Panc1 (cell line): ENCODE results near the gene UBXN11. TPM values are rescaled to one million over a fixed set of nuclear protein-coding genes. Genes with fewer than 3 reads are reported as not detected.
"Not testable (repeated sequence)": the region's sequence is repeated elsewhere in the genome, so short reads cannot be mapped to it uniquely, and the experiment has no call there.

Experiments
- ATAC-seq: fragments of 200-7000 bp; cut with Tn5 transposase; 2 replicates; pipeline ENCODE4 v1.9.1; 2020; ENCODE audit warnings: mild to moderate bottlenecking, moderate library complexity
- BruUV-seq: library from RNA; stranded (reverse); fragments of 400-500 nt; replicated peaks from 2 replicates; lab custom pipeline; 2021; lab: Mats Ljungman, UMichigan
- CTCF ChIA-PET: fragments of 300-600 bp; sonication (Branson Sonifier 250); formaldehyde crosslinking; loops from one replicate; lab custom pipeline; 2022; ENCODE audit warnings: antibody characterized with exemption; lab: Charles Lee
- POLR2A ChIA-PET: fragments of 300-600 bp; sonication (Branson Sonifier 250); formaldehyde crosslinking; loops from one replicate; lab custom pipeline; 2022; ENCODE audit warnings: antibody characterized with exemption; lab: Charles Lee
- DNase-seq: peaks from one replicate; pipeline ENCODE4 v3.0.0-alpha.2; 2010; ENCODE audit warnings: low read depth, low spot score
- H3K27ac ChIP-seq: 2 replicates; pipeline ENCODE4 v1.5.1; 2011; ENCODE audit warnings: mild to moderate bottlenecking, low read length, inconsistent platforms
- H3K27me3 ChIP-seq: fragments of 200-500 bp; sonication (Bioruptor generic); 2 replicates; pipeline ENCODE4 v1.6.0; 2014; ENCODE audit warnings: low read length, inconsistent platforms; ENCODE audit not compliant: control insufficient read depth, insufficient read depth
- H3K36me3 ChIP-seq: fragments of 200-500 bp; sonication (Bioruptor generic); 2 replicates; pipeline ENCODE4 v1.5.1; 2014; ENCODE audit warnings: inconsistent platforms, mild to moderate bottlenecking, low read length, moderate library complexity; ENCODE audit not compliant: control insufficient read depth, insufficient read depth
- H3K4me1 ChIP-seq: 2 replicates; pipeline ENCODE4 v1.5.1; 2011; ENCODE audit warnings: inconsistent platforms, mild to moderate bottlenecking, low read length, moderate library complexity; ENCODE audit not compliant: control insufficient read depth, insufficient read depth
- H3K4me3 ChIP-seq, 2 experiments: 2 replicates each; pipeline ENCODE4 v1.5.1; 2011 to 2012; ENCODE audit warnings: low read depth in 2 of 2, low read length in 2 of 2, mild to moderate bottlenecking in 2 of 2, inconsistent platforms in 1 of 2, moderate library complexity in 1 of 2
- H3K9me3 ChIP-seq: fragments of 200-500 bp; sonication (Bioruptor generic); 2 replicates; pipeline ENCODE4 v1.5.1; 2014; ENCODE audit warnings: low read depth, mild to moderate bottlenecking, inconsistent platforms, low read length, moderate library complexity; ENCODE audit not compliant: control insufficient read depth, insufficient read depth
- POLR2AphosphoS5 ChIP-seq: IDR thresholded peaks from 2 replicates; pipeline ENCODE4 v1.6.1; 2012; ENCODE audit warnings: mild to moderate bottlenecking, low read depth, low read length, moderate library complexity
- SIN3A ChIP-seq: IDR thresholded peaks from 2 replicates; pipeline ENCODE4 v1.6.1; 2012; ENCODE audit warnings: low read depth, mild to moderate bottlenecking, low read length, moderate library complexity, borderline replicate concordance; ENCODE audit not compliant: insufficient read depth
- TCF7L2 ChIP-seq: IDR thresholded peaks from 2 replicates; pipeline ENCODE4 v1.6.1; 2011; ENCODE audit warnings: mild to moderate bottlenecking, low read depth, low read length, inconsistent platforms
- in situ Hi-C: cut with HindIII; loops from 2 replicates; pipeline ENCODE4 v1.10.0; 2016; ENCODE audit warnings: low sequenced_read_pairs, low pct_unique_long_range_greater_than_20kb
- intact Hi-C: fragments of 100-400 bp; cut with micrococcal nuclease; formaldehyde crosslinking; loops from one replicate; pipeline ENCODE4 v1.10.0; 2022; ENCODE audit not compliant: unreplicated experiment
- total RNA-seq: library from RNA; stranded (reverse); gene quantifications from one replicate; pipeline ENCODE4 v1.2.1, GENCODE V29; 2021; ENCODE audit not compliant: unreplicated experiment
- TF ChIP-seq, protein P1 (sequence below): fragments of 450-650 bp; IDR thresholded peaks from 2 replicates; pipeline ENCODE4 v1.5.1; 2017; ENCODE audit warnings: mild to moderate bottlenecking
- TF ChIP-seq, protein P2 (sequence below), 2 experiments: IDR thresholded peaks; 2 replicates each; pipeline ENCODE4 v1.6.1; 2011 to 2012; ENCODE audit warnings: low read depth in 2 of 2, control low read depth in 1 of 2, low read length in 1 of 2, mild to moderate bottlenecking in 1 of 2, moderate library complexity in 1 of 2; ENCODE audit not compliant: insufficient read depth in 1 of 2

The UBXN11 gene
- total RNA-seq, 1 experiment from 2014 or later, result 23.7 TPM

DNA sequence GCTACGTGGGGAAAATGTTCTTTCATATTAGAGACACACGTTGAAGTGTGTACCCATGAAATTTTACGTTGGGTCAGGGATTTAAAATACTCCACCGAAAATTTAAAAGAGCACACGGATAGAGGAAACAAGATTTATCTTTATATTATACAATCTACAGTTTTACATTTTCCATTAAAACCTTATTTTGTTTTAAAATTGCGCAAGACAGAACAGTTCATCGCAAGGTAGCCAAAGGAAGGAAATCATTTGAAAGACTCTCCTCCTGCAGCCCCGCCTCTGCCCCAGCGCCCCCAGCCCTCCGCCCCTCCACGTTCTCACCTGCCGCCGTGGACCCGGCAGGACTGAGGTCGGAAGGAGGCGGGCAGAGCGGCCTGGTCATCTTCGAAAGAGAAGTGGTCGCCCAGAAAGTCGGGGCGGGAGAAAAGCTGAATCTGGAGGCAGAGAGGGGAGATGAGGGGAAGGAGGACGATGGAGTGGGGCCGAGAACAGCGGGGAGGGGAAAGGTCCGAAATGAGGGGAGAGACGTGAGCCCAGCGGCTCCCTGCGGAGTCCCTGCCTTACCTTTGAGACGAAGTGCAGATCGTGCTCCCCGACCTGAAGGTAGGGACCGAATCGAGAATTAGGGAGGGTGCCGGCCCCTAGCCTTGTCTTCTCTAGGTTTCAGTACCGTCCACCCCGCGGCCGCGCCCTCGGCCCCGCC lies 29.5 kb upstream of the UBXN11 start:
- intact Hi-C loops, result no loop called here
- H3K4me1 ChIP-seq, result no peaks in the 10 kb centered on the region
- peak; percentile 49 for ATAC-seq
- POLR2A ChIA-PET, result no interaction called here
- TF ChIP-seq POLR2AphosphoS5, result no peak
- TF ChIP-seq, protein P1, sequence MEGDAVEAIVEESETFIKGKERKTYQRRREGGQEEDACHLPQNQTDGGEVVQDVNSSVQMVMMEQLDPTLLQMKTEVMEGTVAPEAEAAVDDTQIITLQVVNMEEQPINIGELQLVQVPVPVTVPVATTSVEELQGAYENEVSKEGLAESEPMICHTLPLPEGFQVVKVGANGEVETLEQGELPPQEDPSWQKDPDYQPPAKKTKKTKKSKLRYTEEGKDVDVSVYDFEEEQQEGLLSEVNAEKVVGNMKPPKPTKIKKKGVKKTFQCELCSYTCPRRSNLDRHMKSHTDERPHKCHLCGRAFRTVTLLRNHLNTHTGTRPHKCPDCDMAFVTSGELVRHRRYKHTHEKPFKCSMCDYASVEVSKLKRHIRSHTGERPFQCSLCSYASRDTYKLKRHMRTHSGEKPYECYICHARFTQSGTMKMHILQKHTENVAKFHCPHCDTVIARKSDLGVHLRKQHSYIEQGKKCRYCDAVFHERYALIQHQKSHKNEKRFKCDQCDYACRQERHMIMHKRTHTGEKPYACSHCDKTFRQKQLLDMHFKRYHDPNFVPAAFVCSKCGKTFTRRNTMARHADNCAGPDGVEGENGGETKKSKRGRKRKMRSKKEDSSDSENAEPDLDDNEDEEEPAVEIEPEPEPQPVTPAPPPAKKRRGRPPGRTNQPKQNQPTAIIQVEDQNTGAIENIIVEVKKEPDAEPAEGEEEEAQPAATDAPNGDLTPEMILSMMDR, result no peak
- no peak for TF ChIP-seq SIN3A
- TF ChIP-seq TCF7L2, result no peak
- TF ChIP-seq, protein P2, sequence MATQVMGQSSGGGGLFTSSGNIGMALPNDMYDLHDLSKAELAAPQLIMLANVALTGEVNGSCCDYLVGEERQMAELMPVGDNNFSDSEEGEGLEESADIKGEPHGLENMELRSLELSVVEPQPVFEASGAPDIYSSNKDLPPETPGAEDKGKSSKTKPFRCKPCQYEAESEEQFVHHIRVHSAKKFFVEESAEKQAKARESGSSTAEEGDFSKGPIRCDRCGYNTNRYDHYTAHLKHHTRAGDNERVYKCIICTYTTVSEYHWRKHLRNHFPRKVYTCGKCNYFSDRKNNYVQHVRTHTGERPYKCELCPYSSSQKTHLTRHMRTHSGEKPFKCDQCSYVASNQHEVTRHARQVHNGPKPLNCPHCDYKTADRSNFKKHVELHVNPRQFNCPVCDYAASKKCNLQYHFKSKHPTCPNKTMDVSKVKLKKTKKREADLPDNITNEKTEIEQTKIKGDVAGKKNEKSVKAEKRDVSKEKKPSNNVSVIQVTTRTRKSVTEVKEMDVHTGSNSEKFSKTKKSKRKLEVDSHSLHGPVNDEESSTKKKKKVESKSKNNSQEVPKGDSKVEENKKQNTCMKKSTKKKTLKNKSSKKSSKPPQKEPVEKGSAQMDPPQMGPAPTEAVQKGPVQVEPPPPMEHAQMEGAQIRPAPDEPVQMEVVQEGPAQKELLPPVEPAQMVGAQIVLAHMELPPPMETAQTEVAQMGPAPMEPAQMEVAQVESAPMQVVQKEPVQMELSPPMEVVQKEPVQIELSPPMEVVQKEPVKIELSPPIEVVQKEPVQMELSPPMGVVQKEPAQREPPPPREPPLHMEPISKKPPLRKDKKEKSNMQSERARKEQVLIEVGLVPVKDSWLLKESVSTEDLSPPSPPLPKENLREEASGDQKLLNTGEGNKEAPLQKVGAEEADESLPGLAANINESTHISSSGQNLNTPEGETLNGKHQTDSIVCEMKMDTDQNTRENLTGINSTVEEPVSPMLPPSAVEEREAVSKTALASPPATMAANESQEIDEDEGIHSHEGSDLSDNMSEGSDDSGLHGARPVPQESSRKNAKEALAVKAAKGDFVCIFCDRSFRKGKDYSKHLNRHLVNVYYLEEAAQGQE (IDR thresholded peaks at IDR 0.05; ENCODE audit: insufficient read depth in 1 of 2, low read depth in 2 of 2, low read length in 1 of 2), result no peak
- BruUV-seq, result no TSS peak
- DNase-seq, result no peak
- in situ Hi-C loops, result no loop called here
- peak overlapping the region; percentile 55 to 73 for H3K4me3 ChIP-seq
- H3K27me3 ChIP-seq, result no peaks in the 10 kb centered on the region
- H3K27ac ChIP-seq, result no peak overlapping the region
- H3K9me3 ChIP-seq, result no peaks in the 10 kb centered on the region
- H3K36me3 ChIP-seq, result no peaks in the 10 kb centered on the region
- CTCF ChIA-PET, result no interaction called here

DNA sequence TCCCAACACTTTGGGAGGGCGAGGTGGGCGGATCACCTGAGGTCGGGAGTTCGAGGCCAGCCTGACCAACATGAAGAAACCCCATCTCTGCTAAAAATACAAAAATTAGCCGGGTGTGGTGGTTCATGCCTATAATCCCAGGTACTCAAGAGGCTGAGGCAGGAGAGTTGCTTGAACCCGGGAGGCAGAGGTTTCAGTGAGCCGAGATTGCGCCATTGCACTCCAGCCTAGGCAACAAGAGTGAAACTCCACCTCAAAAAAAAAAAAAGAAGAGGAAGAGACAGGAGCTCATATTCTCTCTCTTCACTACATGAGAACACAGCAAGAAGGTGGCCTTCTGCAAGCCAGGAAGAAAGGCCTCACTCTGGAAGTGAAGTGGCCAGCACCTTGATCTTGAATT lies 26.9 kb upstream of the UBXN11 start:
- H3K36me3 ChIP-seq, ATAC-seq, DNase-seq, intact Hi-C loops, POLR2A ChIA-PET, H3K4me1 ChIP-seq, H3K9me3 ChIP-seq, H3K4me3 ChIP-seq, in situ Hi-C loops, H3K27me3 ChIP-seq, H3K27ac ChIP-seq, BruUV-seq: not testable (repeated sequence)
- CTCF ChIA-PET, result interaction anchor here (0.6 kb wide), 1 partner anchor 48 kb away, joined by 3 read pairs; no protein-coding TSS in a partner anchor

DNA sequence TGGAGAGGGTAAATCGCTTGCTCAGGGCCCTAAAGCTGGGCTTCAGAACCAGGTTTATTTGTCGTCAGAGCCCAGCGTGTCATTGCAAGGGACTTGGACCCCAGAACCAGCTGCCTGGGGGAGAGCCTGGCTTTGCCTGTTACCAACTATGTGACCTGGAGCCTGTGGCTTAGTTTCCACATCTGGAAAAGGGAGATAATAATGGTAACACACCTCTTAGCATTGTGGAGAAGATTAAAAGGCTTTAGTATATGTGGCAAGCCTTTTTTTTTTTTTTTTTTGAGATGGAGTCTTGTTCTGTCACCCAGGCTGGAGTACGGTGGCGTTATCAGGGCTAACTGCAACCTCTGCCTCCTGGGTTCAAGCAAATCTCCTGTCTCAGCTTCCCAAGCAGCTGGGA lies 23.8 kb upstream of the UBXN11 start:
- no TSS peak for BruUV-seq
- Histone ChIP-seq H3K9me3 (no peaks in the 10 kb centered on the region), H3K27ac (no peak overlapping the region), H3K27me3 (no peaks in the 10 kb centered on the region), H3K4me1 (no peaks in the 10 kb centered on the region), H3K4me3 (no peak overlapping the region), H3K36me3 (no peaks in the 10 kb centered on the region)
- intact Hi-C loops, result no loop called here
- in situ Hi-C loops, result no loop called here
- ChIA-PET POLR2A (no interaction called here), CTCF (no interaction called here)
- DNase-seq (no peak), ATAC-seq (no peak)
- TF ChIP-seq SIN3A (no peak), TCF7L2 (no peak), POLR2AphosphoS5 (no peak)
- TF ChIP-seq, protein P2 (IDR thresholded peaks at IDR 0.05; ENCODE audit: insufficient read depth in 1 of 2, low read depth in 2 of 2, low read length in 1 of 2), result no peak
- TF ChIP-seq, protein P1, result no peak
